Measurements from ENCODE around the gene CTNNA2.

GRCh38 chr2:79758749-79759282 lies 246.0 kb downstream of the CTNNA2 start:
- TF ChIP-seq CTCF (conservative IDR thresholded peaks at IDR 0.05) = no peak
- no peak for TF ChIP-seq EZH2 (IDR thresholded peaks at IDR 0.05; ENCODE audit: low read depth)

All from PC-9 (cell line).